Neural cell (in vitro differentiated cells): Measurements from ENCODE around the gene VSIG10L2. TPM values are rescaled to one million over a fixed set of nuclear protein-coding genes. Genes with fewer than 3 reads are reported as not detected.

Experiments
- H2AFZ ChIP-seq: fragments of 200-600, 300-800 bp; sonication (generic), shearing (Covaris generic); 2 replicates; pipeline ENCODE4 v1.6.0; 2014; ENCODE audit warnings: low read depth, mild to moderate bottlenecking, antibody characterized with exemption, low read length, moderate library complexity
- H3F3A ChIP-seq: fragments of 200-600 bp; shearing (Covaris generic); 2 replicates; pipeline ENCODE4 v1.6.1; 2016; ENCODE audit warnings: mild to moderate bottlenecking, moderate library complexity, mixed read lengths, antibody characterized with exemption, low read length; ENCODE audit not compliant: insufficient read depth, poor library complexity, severe bottlenecking
- H3K27ac ChIP-seq: fragments of 200-600, 300-800 bp; sonication (generic), shearing (Covaris generic); 2 replicates; pipeline ENCODE4 v1.5.1; 2014; ENCODE audit warnings: mild to moderate bottlenecking, low read length, moderate library complexity
- H3K27me3 ChIP-seq: fragments of 300-800, 200-600 bp; sonication (generic), shearing (Covaris generic); 2 replicates; pipeline ENCODE4 v1.6.0; 2014; ENCODE audit warnings: mild to moderate bottlenecking, low read depth, low read length, moderate library complexity; ENCODE audit not compliant: insufficient read depth
- H3K36me3 ChIP-seq: fragments of 300-800, 200-600 bp; sonication (generic), shearing (Covaris generic); 2 replicates; pipeline ENCODE4 v1.5.1; 2014; ENCODE audit warnings: mild to moderate bottlenecking, antibody characterized with exemption, low read length, moderate library complexity; ENCODE audit not compliant: insufficient read depth
- H3K4me2 ChIP-seq: fragments of 300-800, 200-600 bp; sonication (generic), shearing (Covaris generic); 2 replicates; pipeline ENCODE4 v1.6.0; 2014; ENCODE audit warnings: mild to moderate bottlenecking, low read length
- H3K4me3 ChIP-seq: fragments of 300-800, 200-600 bp; sonication (generic), shearing (Covaris generic); 2 replicates; pipeline ENCODE4 v1.5.1; 2014; ENCODE audit warnings: mild to moderate bottlenecking, low read length, moderate library complexity
- H3K79me2 ChIP-seq: fragments of 200-600 bp; shearing (Covaris generic); replicated peaks from 2 replicates; pipeline ENCODE4 v1.6.0; 2014; ENCODE audit warnings: mild to moderate bottlenecking, low read length, moderate library complexity; ENCODE audit not compliant: insufficient read depth
- H3K9ac ChIP-seq: fragments of 300-800, 200-600 bp; sonication (generic), shearing (Covaris generic); 2 replicates; pipeline ENCODE4 v1.6.1; 2016; ENCODE audit warnings: mild to moderate bottlenecking, low read length, mixed read lengths
- H3K9me2 ChIP-seq: fragments of 200-600 bp; shearing (Covaris generic); 2 replicates; pipeline ENCODE4 v1.6.1; 2016; ENCODE audit warnings: mild to moderate bottlenecking, low read length, mixed read lengths; ENCODE audit not compliant: insufficient read depth
- H3K9me3 ChIP-seq: fragments of 200-600, 300-800 bp; sonication (generic), shearing (Covaris generic); 2 replicates; pipeline ENCODE4 v1.6.1; 2016; ENCODE audit warnings: mild to moderate bottlenecking, mixed run types, low read length, moderate library complexity, mixed read lengths
- H4K20me1 ChIP-seq: fragments of 200-600 bp; shearing (Covaris generic); 2 replicates; pipeline ENCODE4 v1.6.1; 2016; ENCODE audit warnings: mild to moderate bottlenecking, mixed run types; ENCODE audit not compliant: insufficient read depth
- EP300 ChIP-seq: fragments of 450-650 bp; conservative IDR thresholded peaks from 2 replicates; pipeline ENCODE4 v1.6.1; 2014; ENCODE audit warnings: antibody characterized with exemption, mild to moderate bottlenecking, moderate library complexity; ENCODE audit not compliant: poor library complexity, severe bottlenecking
- EZH2 ChIP-seq: fragments of 200-600, 300-800 bp; shearing (Covaris generic), sonication (generic); IDR thresholded peaks from 2 replicates; pipeline ENCODE4 v1.6.1; 2014; ENCODE audit warnings: antibody characterized with exemption, low read length, borderline replicate concordance, mild to moderate bottlenecking; ENCODE audit not compliant: insufficient read depth, poor library complexity, severe bottlenecking
- MXI1 ChIP-seq: fragments of 450-650 bp; conservative IDR thresholded peaks from 2 replicates; pipeline ENCODE4 v1.6.1; 2014; ENCODE audit warnings: antibody characterized with exemption, mild to moderate bottlenecking; ENCODE audit not compliant: poor library complexity, severe bottlenecking
- POLR2AphosphoS5 ChIP-seq: IDR thresholded peaks from 2 replicates; pipeline ENCODE4 v1.6.1; 2012
- RAD21 ChIP-seq: fragments of 450-650 bp; conservative IDR thresholded peaks from 2 replicates; pipeline ENCODE4 v1.6.1; 2014; ENCODE audit warnings: antibody characterized with exemption, mild to moderate bottlenecking, moderate library complexity
- SMC3 ChIP-seq: fragments of 450-650 bp; conservative IDR thresholded peaks from 2 replicates; pipeline ENCODE4 v1.6.1; 2014; ENCODE audit warnings: antibody characterized with exemption, mild to moderate bottlenecking, moderate library complexity; ENCODE audit not compliant: poor library complexity
- TAF1 ChIP-seq: IDR thresholded peaks from 2 replicates; pipeline ENCODE4 v1.6.1; 2012; ENCODE audit warnings: low read depth
- polyA plus RNA-seq: library from polyadenylated mRNA; depleted of rRNA; stranded (reverse); fragments of >200 nt; gene quantifications from 2 replicates; pipeline ENCODE4 v1.2.3, GENCODE V29; 2014
- TF ChIP-seq, protein P1 (sequence below): fragments of 450-650 bp; IDR thresholded peaks from 2 replicates; pipeline ENCODE4 v1.5.1; 2014; ENCODE audit warnings: antibody characterized with exemption, mild to moderate bottlenecking, moderate library complexity; ENCODE audit not compliant: poor library complexity, severe bottlenecking
- TF ChIP-seq, protein P2 (sequence below): IDR thresholded peaks from 2 replicates; pipeline ENCODE4 v1.6.1; 2012; ENCODE audit warnings: borderline replicate concordance

The VSIG10L2 gene
- polyA plus RNA-seq, 1 donor from 2014 or later: not detected

DNA sequence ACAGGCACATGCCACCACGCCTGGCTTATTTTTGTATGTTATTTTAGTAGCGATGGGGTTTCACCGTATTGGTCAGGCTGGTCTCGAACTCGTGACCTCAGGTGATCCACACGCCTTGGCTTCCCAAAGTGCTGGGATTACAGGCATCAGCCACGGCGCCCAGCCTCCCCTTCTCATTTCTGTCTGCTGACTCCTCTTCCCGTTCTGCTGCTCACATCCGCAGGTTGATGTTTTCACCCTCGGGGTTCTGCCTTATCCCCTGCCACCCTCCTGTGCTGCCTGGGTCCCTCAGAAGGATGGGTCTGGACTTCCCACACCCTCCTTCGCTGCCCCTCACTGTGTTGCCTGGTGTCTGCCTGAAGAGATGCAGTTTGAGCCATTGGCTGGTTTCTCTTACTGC is 19.2 kb upstream of the VSIG10L2 start:
- Histone ChIP-seq H3F3A (no peaks in the 10 kb centered on the region), H3K9ac (no peak overlapping the region), H3K36me3 (no peaks in the 10 kb centered on the region), H3K9me2 (no peaks in the 10 kb centered on the region), H3K27ac (no peak overlapping the region), H3K27me3 (no peaks in the 10 kb centered on the region), H3K4me2 (no peak overlapping the region), H3K4me3 (no peak overlapping the region), H3K79me2 (no peaks in the 10 kb centered on the region), H3K9me3 (no peaks in the 10 kb centered on the region), H4K20me1 (no peaks in the 10 kb centered on the region), H2AFZ (no peak overlapping the region)
- TF ChIP-seq, protein P1, sequence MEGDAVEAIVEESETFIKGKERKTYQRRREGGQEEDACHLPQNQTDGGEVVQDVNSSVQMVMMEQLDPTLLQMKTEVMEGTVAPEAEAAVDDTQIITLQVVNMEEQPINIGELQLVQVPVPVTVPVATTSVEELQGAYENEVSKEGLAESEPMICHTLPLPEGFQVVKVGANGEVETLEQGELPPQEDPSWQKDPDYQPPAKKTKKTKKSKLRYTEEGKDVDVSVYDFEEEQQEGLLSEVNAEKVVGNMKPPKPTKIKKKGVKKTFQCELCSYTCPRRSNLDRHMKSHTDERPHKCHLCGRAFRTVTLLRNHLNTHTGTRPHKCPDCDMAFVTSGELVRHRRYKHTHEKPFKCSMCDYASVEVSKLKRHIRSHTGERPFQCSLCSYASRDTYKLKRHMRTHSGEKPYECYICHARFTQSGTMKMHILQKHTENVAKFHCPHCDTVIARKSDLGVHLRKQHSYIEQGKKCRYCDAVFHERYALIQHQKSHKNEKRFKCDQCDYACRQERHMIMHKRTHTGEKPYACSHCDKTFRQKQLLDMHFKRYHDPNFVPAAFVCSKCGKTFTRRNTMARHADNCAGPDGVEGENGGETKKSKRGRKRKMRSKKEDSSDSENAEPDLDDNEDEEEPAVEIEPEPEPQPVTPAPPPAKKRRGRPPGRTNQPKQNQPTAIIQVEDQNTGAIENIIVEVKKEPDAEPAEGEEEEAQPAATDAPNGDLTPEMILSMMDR: no peak
- TF ChIP-seq EP300 (no peak), EZH2 (no peak), POLR2AphosphoS5 (no peak), SMC3 (no peak), TAF1 (no peak), MXI1 (no peak), RAD21 (no peak)
- TF ChIP-seq, protein P2, sequence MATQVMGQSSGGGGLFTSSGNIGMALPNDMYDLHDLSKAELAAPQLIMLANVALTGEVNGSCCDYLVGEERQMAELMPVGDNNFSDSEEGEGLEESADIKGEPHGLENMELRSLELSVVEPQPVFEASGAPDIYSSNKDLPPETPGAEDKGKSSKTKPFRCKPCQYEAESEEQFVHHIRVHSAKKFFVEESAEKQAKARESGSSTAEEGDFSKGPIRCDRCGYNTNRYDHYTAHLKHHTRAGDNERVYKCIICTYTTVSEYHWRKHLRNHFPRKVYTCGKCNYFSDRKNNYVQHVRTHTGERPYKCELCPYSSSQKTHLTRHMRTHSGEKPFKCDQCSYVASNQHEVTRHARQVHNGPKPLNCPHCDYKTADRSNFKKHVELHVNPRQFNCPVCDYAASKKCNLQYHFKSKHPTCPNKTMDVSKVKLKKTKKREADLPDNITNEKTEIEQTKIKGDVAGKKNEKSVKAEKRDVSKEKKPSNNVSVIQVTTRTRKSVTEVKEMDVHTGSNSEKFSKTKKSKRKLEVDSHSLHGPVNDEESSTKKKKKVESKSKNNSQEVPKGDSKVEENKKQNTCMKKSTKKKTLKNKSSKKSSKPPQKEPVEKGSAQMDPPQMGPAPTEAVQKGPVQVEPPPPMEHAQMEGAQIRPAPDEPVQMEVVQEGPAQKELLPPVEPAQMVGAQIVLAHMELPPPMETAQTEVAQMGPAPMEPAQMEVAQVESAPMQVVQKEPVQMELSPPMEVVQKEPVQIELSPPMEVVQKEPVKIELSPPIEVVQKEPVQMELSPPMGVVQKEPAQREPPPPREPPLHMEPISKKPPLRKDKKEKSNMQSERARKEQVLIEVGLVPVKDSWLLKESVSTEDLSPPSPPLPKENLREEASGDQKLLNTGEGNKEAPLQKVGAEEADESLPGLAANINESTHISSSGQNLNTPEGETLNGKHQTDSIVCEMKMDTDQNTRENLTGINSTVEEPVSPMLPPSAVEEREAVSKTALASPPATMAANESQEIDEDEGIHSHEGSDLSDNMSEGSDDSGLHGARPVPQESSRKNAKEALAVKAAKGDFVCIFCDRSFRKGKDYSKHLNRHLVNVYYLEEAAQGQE: no peak

DNA sequence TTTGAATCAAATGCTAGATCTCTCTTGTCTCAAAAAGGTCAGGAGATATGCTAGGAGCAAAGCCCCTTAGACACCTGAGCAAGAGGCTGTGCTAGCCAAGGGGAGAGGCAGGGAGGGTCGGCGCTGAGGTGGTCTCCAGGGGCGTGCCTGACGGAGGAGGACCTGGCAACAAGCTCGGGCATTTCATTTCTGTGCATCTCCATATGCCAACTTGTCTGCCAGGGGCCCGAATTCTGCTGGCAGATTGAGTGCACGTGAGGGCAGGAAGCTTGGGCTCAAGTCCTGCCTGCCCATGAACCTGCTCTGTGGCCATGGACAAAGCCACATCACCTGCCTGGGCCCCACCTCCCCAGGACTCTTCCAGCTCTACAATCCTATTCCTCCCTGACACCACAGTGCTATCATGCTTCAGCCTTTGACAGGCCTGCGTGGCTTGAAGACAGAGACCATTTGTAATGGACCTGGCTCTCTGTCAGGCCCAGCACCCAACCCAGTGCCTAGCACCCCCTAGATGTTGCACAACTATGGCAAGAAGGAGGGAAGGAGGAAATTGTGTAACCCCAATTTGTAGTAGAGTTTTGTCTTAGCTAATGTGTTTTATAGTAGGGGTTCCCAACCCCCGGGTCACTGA is 16.3 kb upstream of the VSIG10L2 start:
- Histone ChIP-seq H3K4me2 (no peak overlapping the region), H3K4me3 (no peak overlapping the region), H2AFZ (no peak overlapping the region), H3F3A (no peaks in the 10 kb centered on the region), H3K9me3 (no peaks in the 10 kb centered on the region), H4K20me1 (no peaks in the 10 kb centered on the region), H3K9ac (no peak overlapping the region), H3K27ac (no peak overlapping the region), H3K9me2 (no peaks in the 10 kb centered on the region), H3K36me3 (no peaks in the 10 kb centered on the region), H3K27me3 (no peaks in the 10 kb centered on the region), H3K79me2 (no peaks in the 10 kb centered on the region)
- TF ChIP-seq POLR2AphosphoS5 (no peak), EZH2 (no peak), TAF1 (no peak), EP300 (no peak), SMC3 (no peak)
- TF ChIP-seq, protein P2: no peak
- TF ChIP-seq, protein P1: no peak
